Measurements from ENCODE around the gene MYH4.

GRCh38 chr17:10435096-10435495, 34.3 kb downstream of the MYH4 start:
- TF ChIP-seq, protein P1, sequence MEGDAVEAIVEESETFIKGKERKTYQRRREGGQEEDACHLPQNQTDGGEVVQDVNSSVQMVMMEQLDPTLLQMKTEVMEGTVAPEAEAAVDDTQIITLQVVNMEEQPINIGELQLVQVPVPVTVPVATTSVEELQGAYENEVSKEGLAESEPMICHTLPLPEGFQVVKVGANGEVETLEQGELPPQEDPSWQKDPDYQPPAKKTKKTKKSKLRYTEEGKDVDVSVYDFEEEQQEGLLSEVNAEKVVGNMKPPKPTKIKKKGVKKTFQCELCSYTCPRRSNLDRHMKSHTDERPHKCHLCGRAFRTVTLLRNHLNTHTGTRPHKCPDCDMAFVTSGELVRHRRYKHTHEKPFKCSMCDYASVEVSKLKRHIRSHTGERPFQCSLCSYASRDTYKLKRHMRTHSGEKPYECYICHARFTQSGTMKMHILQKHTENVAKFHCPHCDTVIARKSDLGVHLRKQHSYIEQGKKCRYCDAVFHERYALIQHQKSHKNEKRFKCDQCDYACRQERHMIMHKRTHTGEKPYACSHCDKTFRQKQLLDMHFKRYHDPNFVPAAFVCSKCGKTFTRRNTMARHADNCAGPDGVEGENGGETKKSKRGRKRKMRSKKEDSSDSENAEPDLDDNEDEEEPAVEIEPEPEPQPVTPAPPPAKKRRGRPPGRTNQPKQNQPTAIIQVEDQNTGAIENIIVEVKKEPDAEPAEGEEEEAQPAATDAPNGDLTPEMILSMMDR (IDR thresholded peaks at IDR 0.05; ENCODE audit: low read depth, low read length, poor library complexity, severe bottlenecking) = no peak
- no peak for TF ChIP-seq EZH2phosphoT487 (IDR thresholded peaks at IDR 0.05; ENCODE audit: borderline replicate concordance, low read length)

Measured in DOHH2 (cell line).